ENCODE measurements around the gene XPO4. TPM values are rescaled to one million over a fixed set of nuclear protein-coding genes. Genes with fewer than 3 reads are reported as not detected.

The XPO4 gene
- total RNA-seq, 1 donor = 25.8 TPM

DNA sequence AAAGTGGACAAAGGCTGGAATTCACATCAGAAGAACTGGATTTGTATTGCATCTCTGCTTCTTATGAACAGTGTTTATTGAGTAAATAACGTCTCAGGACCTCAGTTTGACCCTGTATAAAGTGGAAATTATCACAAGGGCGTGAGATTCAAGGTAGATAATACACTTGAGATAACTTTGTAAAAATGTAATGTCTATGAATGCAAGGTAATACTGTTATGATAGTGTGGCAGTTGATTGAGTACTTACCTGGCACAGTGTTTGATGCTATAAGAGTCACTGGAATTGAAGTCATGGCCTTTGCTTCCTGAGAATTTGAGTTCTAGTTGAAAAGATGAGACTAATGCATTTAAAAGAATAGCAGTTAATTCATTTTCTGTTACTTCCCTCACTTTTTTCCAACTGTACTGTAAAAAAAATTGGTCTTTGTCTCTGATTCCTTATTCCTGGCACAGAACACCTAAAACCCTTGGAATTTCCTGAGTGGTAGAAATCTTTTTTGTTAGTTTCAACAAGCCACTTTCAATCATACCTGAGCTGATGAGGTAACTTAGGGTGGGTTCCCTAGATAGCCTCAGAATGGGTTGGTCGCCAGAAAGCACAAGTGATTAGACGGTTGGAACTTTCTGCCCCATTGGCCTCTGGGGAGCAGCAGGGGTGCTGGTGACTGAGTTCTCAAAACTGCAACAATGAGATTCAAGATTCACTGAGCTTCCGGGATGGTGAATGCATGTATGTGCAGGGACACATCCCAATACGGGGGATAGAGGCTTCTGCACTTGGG, 6.4 kb upstream of the XPO4 start:
- no peak for DNase-seq (ENCODE audit: low read depth)
- TF ChIP-seq, protein P1, sequence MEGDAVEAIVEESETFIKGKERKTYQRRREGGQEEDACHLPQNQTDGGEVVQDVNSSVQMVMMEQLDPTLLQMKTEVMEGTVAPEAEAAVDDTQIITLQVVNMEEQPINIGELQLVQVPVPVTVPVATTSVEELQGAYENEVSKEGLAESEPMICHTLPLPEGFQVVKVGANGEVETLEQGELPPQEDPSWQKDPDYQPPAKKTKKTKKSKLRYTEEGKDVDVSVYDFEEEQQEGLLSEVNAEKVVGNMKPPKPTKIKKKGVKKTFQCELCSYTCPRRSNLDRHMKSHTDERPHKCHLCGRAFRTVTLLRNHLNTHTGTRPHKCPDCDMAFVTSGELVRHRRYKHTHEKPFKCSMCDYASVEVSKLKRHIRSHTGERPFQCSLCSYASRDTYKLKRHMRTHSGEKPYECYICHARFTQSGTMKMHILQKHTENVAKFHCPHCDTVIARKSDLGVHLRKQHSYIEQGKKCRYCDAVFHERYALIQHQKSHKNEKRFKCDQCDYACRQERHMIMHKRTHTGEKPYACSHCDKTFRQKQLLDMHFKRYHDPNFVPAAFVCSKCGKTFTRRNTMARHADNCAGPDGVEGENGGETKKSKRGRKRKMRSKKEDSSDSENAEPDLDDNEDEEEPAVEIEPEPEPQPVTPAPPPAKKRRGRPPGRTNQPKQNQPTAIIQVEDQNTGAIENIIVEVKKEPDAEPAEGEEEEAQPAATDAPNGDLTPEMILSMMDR (IDR thresholded peaks at IDR 0.05; ENCODE audit: insufficient read depth, low read length) = no peak
- H3K4me3 ChIP-seq (ENCODE audit: low read depth, low read length) = no peak overlapping the region

DNA sequence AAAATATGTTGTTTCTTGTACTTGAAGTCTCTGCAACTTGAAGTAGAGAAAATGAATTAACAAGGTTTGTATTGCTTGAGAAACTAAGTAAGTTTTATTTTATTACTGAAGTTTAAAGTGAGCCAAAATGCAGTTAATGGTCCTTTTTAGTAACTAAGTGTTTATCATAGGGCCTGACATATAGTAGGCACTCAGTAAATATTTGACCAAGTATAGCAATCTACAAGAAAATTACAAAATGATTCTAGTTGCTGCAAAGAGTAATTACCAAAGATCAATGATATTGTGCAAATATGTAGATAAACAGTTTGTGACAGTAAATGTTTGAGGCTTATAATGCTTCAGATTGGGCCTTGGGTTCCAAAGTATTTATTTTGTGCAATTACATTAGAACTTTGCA, 2.4 kb upstream of the XPO4 start:
- DNase-seq (ENCODE audit: low read depth) = no peak
- no peak overlapping the region for H3K4me3 ChIP-seq (ENCODE audit: low read depth, low read length)
- TF ChIP-seq, protein P1 (IDR thresholded peaks at IDR 0.05; ENCODE audit: insufficient read depth, low read length) = no peak

DNA sequence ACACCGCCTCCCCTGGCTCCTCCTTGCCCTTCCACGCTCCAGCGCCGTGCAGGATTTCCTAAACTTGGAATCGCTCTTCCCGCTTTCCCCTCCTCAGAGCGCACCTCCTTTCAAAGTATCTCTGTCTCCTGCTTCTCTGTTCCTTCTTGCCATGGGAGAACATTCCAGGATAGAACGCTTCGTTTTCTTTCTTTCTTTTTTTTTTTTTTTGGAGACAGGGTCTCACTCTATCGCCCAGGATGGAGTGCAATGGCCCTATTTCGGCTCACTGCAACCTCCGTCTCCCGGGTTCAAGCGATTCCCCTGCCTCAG, 574 bp upstream of the XPO4 start:
- TF ChIP-seq, protein P1 (IDR thresholded peaks at IDR 0.05; ENCODE audit: insufficient read depth, low read length) = no peak
- peak overlapping the region; percentile 75 for H3K4me3 ChIP-seq (ENCODE audit: low read depth, low read length)
- DNase-seq (ENCODE audit: low read depth) = no peak

DNA sequence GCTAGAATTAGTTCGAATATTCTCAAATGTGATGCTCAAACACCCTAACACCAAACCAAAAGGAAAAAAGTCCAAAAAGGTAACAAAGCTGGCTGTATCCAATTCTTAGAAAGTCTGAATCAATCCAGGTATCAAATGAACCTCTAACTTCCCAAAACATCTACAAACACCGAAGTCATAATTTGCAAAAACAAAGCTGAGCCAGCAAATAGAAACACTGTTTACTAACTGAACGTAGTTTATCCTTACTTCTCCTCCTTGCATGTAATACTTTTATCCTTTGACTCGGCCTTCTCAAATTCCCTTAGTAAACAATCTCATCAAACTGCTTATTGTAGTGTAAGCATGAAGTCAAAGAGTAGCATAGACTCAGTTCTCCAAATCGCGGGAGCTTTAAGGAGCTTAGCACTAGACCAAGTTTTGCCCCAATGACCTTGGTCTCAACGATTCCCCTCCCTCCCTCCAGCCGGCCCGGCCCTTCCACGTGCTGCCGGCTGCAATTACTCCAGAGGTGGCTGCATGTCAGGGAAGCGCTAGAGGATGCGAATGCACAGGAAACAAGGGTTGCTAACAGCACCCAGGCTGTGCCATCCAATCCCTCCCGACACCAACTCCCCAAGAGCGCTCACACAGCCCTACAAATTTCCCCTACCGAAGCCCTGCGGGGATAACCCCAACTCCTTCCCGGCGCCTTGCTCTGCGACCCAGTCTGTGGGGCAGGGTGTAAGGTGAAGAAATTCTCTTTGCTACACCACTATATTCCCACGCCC, 693 bp downstream of the XPO4 start:
- TF ChIP-seq, protein P1 (IDR thresholded peaks at IDR 0.05; ENCODE audit: insufficient read depth, low read length) = no peak
- peak; percentile 7 for DNase-seq (ENCODE audit: low read depth)

DNA sequence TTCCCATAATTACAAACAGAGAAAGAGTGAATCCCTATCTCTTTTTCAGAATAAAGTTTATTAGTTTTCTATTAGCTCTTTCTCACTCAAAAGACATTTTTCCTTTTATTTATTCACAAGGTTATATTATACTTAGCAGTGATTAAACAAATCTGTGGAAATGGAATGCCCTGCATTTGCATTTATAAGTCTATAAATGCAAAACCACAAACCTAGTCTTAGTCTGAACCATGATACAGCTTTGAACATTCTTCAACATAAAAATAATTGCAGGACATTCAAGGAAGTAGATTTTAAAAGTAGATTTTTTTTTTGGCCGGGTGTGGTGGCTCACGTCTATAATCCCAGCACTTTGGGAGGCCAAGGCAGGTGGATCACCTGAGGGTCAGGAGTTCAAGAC, 8.3 kb downstream of the XPO4 start:
- no peak for DNase-seq (ENCODE audit: low read depth)
- no peak overlapping the region for H3K4me3 ChIP-seq (ENCODE audit: low read depth, low read length)
- TF ChIP-seq, protein P1 (IDR thresholded peaks at IDR 0.05; ENCODE audit: insufficient read depth, low read length) = no peak

More for the DNA sequence above, 693 bp downstream of the XPO4 start:
- peak overlapping the region; percentile 75 for H3K4me3 ChIP-seq (ENCODE audit: low read depth, low read length)

DNA sequence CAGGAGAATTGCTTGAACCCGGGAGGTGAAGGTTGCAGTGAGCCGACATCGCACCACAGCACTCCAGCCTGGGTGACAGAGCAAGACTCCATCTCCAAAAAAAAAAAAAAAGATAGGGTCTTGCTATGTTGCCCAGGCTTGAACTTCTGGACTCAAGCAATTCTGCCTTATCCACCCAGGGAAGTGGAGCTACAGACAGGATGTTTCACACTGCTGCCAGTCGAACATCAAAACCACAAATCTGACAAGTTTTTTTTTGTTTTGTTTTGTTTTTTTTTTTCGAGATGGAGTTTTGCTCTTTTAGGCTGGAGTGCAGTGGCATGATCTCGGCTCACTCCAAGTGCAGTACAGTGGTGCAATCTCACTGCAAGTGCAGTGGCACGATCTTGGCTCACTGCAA, 10.8 kb downstream of the XPO4 start:
- no peak for DNase-seq (ENCODE audit: low read depth)
- no peak overlapping the region for H3K4me3 ChIP-seq (ENCODE audit: low read depth, low read length)
- TF ChIP-seq, protein P1 (IDR thresholded peaks at IDR 0.05; ENCODE audit: insufficient read depth, low read length) = no peak
